Peyer's patch (tissue), 4 donors: ENCODE measurements around the gene POLR1B. TPM values are rescaled to one million over a fixed set of nuclear protein-coding genes. Genes with fewer than 3 reads are reported as not detected.
"Not testable (repeated sequence)": the region's sequence is repeated elsewhere in the genome, so short reads cannot be mapped to it uniquely, and the experiment has no call there.

Experiments
- DNase-seq, 3 donors: peaks; one replicate each; pipeline ENCODE4 v3.0.0-alpha.2; 2017 to 2019
- H3K27ac ChIP-seq, 4 donors: fragments of 200-600 bp; sonication (generic); one replicate each; pipeline ENCODE4 v1.5.1; 2016 to 2019
- H3K27me3 ChIP-seq, 2 donors: fragments of 200-600 bp; sonication (generic); one replicate each; pipeline ENCODE4 v1.5.1; 2019
- H3K36me3 ChIP-seq, 3 donors: fragments of 200-600 bp; sonication (generic); one replicate each; pipeline ENCODE4 v1.5.1; 2016 to 2019
- H3K4me1 ChIP-seq, 4 donors: fragments of 200-600 bp; sonication (generic); one replicate each; pipeline ENCODE4 v1.5.1; 2016 to 2019
- H3K4me3 ChIP-seq, 4 donors: fragments of 200-600 bp; sonication (generic); 1 replicate in 3 of 4; 2 replicates in 1 of 4; pipeline ENCODE4 v1.5.1; 2016 to 2019; ENCODE audit warnings: mild to moderate bottlenecking in 1 of 4
- H3K9me3 ChIP-seq, 4 donors: fragments of 200-600 bp; sonication (generic); one replicate each; pipeline ENCODE4 v1.5.1; 2016 to 2019; ENCODE audit warnings: mild to moderate bottlenecking in 1 of 4
- POLR2A ChIP-seq, 2 donors: fragments of 450-650 bp; IDR thresholded peaks; one replicate each; pipeline ENCODE4 v1.5.1; 2017; ENCODE audit warnings: antibody characterized with exemption in 2 of 2, mild to moderate bottlenecking in 2 of 2, moderate library complexity in 2 of 2
- total RNA-seq, 4 donors: library from RNA; depleted of rRNA; stranded (reverse); fragments of >200 nt; gene quantifications; one replicate each; pipeline ENCODE4 v1.1.0, GENCODE V29; 2016
- TF ChIP-seq, protein P1 (sequence below), 6 experiments: fragments of 450-650 bp in 4 of 6; fragments of 200-600 bp in 2 of 6; sonication (generic) in 1 of 6; IDR thresholded peaks; one replicate each; pipeline ENCODE4 v1.5.1; 2017 to 2019; ENCODE audit warnings: antibody characterized with exemption in 6 of 6, mild to moderate bottlenecking in 3 of 6, moderate library complexity in 1 of 6

Gene POLR1B
- total RNA-seq, 4 donors from 2014 or later: 7.5 to 15.8 (median 10.0) TPM

DNA sequence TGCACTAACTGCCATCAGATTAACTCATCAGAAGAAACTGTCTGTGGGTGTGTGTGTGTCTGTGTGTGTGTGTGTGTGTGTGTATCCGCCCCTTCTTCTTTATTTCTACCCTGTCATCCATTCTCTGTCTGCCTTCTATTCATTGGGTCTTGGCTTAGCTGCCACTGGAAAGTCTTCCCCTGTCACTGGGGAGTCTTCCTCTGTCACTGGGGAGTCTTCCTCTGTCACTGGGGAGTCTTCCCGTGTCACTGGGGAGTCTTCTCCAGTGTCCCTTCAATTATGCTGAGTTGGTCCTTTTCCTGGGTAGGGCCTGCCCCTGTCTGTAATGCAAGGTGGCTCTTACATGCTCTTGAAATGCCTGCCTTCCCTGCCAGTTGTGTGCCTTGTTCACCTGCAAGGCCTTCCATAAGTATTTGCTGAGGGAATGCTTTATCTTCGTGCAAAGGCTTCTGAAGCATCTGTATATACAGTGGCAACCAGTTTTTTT is 18.9 kb upstream of the POLR1B start:
- H3K36me3 ChIP-seq: peaks cover 0 to 35% (median 0%) of the 10 kb centered on the region in 3 donors
- no peak for DNase-seq
- no peaks in the 10 kb centered on the region for H3K9me3 ChIP-seq
- no peaks in the 10 kb centered on the region for H3K4me1 ChIP-seq
- H3K27me3 ChIP-seq: no peaks in the 10 kb centered on the region
- H3K4me3 ChIP-seq: no peak overlapping the region
- H3K27ac ChIP-seq: no peak overlapping the region
- TF ChIP-seq, protein P1, sequence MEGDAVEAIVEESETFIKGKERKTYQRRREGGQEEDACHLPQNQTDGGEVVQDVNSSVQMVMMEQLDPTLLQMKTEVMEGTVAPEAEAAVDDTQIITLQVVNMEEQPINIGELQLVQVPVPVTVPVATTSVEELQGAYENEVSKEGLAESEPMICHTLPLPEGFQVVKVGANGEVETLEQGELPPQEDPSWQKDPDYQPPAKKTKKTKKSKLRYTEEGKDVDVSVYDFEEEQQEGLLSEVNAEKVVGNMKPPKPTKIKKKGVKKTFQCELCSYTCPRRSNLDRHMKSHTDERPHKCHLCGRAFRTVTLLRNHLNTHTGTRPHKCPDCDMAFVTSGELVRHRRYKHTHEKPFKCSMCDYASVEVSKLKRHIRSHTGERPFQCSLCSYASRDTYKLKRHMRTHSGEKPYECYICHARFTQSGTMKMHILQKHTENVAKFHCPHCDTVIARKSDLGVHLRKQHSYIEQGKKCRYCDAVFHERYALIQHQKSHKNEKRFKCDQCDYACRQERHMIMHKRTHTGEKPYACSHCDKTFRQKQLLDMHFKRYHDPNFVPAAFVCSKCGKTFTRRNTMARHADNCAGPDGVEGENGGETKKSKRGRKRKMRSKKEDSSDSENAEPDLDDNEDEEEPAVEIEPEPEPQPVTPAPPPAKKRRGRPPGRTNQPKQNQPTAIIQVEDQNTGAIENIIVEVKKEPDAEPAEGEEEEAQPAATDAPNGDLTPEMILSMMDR (IDR thresholded peaks at IDR 0.05): no peak
- TF ChIP-seq POLR2A (IDR thresholded peaks at IDR 0.05): no peak

DNA sequence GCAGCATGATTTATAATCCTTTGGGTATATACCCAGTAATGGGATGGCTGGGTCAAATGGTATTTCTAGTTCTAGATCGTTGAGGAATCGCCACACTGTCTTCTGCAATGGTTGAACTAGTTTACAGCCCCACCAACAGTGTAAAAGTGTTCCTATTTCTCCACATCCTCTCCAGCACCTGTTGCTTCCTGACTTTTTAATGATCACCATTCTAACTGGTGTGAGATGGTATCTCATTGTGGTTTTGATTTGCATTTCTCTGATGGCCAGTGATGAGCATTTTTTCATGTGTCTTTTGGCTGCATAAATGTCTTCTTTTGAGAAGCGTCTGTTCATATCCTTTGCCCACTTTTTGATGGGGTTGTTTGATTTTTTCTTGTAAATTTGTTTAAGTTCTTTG is 18.0 kb upstream of the POLR1B start:
- peaks cover 0 to 44% (median 0%) of the 10 kb centered on the region in 3 donors for H3K36me3 ChIP-seq
- not testable (repeated sequence) for H3K27me3 ChIP-seq, H3K4me1 ChIP-seq, H3K4me3 ChIP-seq, H3K27ac ChIP-seq, H3K9me3 ChIP-seq, DNase-seq

- H3K4me3 ChIP-seq: no peak overlapping the region
- H3K36me3 ChIP-seq: peaks cover 0 to 23% (median 0%) of the 10 kb centered on the region in 3 donors
- H3K27me3 ChIP-seq: no peaks in the 10 kb centered on the region
- DNase-seq: no peak
- H3K4me1 ChIP-seq: no peaks in the 10 kb centered on the region
- no peaks in the 10 kb centered on the region for H3K9me3 ChIP-seq
- no peak for TF ChIP-seq POLR2A (IDR thresholded peaks at IDR 0.05)
- TF ChIP-seq, protein P1 (IDR thresholded peaks at IDR 0.05): no peak
- H3K27ac ChIP-seq: no peak overlapping the region
Measured at GRCh38 chr2:112528541-112528940, 13.7 kb upstream of the POLR1B start.

DNA sequence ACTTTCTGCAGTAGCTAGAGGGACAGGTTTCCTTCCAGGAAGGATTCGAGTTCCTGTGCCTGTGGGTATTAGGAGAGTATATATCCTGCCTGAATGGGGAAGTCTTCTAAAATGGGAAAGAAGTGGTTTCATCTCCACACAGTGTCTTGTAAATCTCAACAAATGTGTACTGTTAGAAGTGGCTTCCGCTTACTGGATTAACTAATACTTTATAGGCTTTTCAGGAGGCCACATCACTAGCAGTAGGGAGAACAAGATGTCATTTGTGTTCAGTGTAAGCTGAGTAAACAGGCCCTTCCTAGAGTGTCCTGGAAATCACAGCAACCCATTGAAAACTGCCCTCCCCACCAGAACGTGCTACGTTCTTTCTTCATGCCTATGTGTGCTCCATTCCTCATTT is 12.5 kb upstream of the POLR1B start:
- Histone ChIP-seq H3K27me3 (no peaks in the 10 kb centered on the region), H3K4me3 (no peak overlapping the region), H3K4me1 (no peaks in the 10 kb centered on the region), H3K27ac (no peak overlapping the region), H3K36me3 (peaks cover 0 to 23% (median 0%) of the 10 kb centered on the region in 3 donors), H3K9me3 (no peaks in the 10 kb centered on the region)
- TF ChIP-seq, protein P1 (IDR thresholded peaks at IDR 0.05): no peak
- no peak for TF ChIP-seq POLR2A (IDR thresholded peaks at IDR 0.05)
- no peak for DNase-seq

GRCh38 chr2:112530728-112531127 is 11.5 kb upstream of the POLR1B start:
- Histone ChIP-seq H3K4me3 (no peak overlapping the region), H3K27me3 (no peaks in the 10 kb centered on the region), H3K9me3 (no peaks in the 10 kb centered on the region), H3K27ac (no peak overlapping the region), H3K36me3 (peaks cover 0 to 23% (median 0%) of the 10 kb centered on the region in 3 donors), H3K4me1 (no peaks in the 10 kb centered on the region)
- no peak for TF ChIP-seq POLR2A (IDR thresholded peaks at IDR 0.05)
- TF ChIP-seq, protein P1 (IDR thresholded peaks at IDR 0.05): no peak
- no peak for DNase-seq

GRCh38 chr2:112534826-112535225 is 7.4 kb upstream of the POLR1B start:
- H3K36me3 ChIP-seq: peaks cover 0 to 7% (median 0%) of the 10 kb centered on the region in 3 donors
- H3K9me3 ChIP-seq: no peaks in the 10 kb centered on the region
- DNase-seq: no peak
- TF ChIP-seq, protein P1 (IDR thresholded peaks at IDR 0.05): no peak
- TF ChIP-seq POLR2A (IDR thresholded peaks at IDR 0.05): no peak
- H3K27ac ChIP-seq: no peak overlapping the region
- H3K4me3 ChIP-seq: no peak overlapping the region
- H3K4me1 ChIP-seq: no peaks in the 10 kb centered on the region
- H3K27me3 ChIP-seq: no peaks in the 10 kb centered on the region

DNA sequence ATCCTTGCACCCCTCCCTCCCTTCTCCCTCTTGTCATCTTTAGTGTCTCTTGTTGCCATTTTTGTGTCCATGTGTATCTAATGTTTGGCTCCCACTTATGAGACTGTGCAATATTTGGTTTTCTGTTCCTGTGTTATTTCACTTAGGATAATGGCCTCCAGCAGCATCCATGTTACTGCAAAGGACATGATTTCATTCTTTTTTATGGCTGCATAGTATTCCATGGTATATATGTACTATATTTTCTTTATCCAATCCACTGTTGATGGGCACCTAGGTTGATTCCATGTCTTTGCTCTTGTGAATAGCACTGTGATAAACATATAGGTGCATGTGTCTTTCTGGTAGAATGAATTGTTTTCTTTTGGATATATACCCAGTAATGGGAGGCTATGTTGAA is 5.6 kb upstream of the POLR1B start:
- not testable (repeated sequence) for H3K4me1 ChIP-seq, H3K4me3 ChIP-seq, H3K9me3 ChIP-seq, H3K27ac ChIP-seq, H3K36me3 ChIP-seq, DNase-seq, H3K27me3 ChIP-seq
